Stimulated activated CD4-positive, alpha-beta T cell treated with anti-CD3 and anti-CD28 coated beads, Interleukin-2, amount 100 ng/mL, for 24 hours (primary cell): Measurements from ENCODE around the gene SEPTIN7.

Experiments used
- DNase-seq, 2 donors: peaks; one replicate each; pipeline ENCODE4 v3.0.0-alpha.2; 2020

SEPTIN7 gene

DNA sequence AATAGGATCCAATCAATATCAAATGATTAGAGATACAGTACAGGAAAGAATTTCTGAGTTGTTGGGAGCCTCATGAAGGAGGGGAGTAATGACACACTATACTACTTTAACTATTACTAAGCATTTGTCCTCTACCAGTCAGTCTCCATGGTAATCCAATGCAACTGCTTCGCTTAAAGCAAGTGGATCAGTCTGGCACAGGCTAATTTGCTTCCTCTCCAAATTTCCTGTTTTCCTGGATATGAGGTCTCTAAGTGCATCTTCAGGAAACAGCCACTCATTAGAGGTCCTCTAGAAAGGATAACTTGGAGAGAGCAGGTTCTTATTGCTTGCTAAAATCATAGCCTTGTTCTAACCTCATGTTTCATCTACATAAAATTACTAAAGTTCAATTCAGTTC is 8.4 kb upstream of the SEPTIN7 start:
- no peak for DNase-seq

- no peak for DNase-seq
These were observed 7.9 kb upstream of the SEPTIN7 start for GRCh38 chr7:35792873-35793489.

DNA sequence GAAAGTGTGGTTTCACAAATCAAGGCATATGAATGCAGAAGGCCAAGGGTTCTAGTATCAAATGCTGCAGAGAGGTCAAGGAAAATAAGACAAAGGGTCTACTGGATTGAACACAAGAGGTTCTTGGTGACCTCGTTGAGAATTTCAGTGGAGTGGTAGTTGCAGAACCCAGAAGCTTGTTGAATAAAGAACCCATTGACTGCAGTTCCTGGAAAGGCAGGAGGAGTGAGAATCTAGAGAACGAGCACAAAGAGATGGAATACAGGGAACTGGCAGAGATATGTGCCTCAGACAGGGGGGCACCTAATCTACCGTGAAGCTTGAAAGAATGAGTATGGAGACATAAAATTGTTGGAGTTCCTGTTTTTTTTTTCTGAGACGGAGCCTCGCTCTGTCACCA is 3.5 kb upstream of the SEPTIN7 start:
- DNase-seq = no peak

DNA sequence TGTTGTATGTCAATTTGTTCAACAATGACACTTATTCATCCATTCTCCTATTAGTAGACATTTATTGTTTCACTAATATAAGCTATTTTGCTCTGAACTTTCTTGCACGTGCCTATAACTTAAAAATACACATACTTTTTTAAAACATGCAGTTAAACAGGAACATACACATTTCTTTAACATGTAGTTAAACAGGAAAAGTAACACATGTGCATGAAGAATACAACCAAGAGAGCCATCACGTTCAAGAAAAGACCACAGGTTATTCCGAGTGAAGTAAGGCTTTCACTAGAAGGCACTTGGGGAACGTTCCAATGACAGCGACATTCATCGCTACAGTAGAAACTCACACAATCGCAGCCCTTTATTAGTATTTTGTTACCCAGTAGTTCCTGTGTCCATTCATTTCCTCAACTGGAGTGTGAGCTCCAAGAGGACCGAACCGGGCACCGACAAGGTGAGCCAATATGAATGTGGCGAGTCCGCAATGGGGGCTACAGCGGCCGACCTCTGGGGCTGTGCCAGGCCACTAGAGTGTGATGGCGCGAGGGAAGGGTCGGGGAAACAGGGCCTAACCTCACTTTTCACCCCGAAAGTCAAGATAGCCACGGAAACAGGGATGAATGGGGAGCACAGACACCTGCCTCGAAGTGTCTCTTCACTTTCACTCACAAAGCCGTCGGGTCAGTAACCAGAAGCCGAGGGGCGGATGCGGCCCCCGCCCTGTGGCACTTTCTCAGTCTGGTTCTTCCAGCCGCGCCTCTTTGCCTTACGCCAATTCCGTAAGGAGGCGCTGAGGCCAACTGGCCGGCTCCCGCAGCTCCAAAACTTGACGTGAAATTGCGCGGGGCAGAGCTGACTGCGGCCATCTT is 775 bp upstream of the SEPTIN7 start:
- peak; percentile 83 for DNase-seq

DNA sequence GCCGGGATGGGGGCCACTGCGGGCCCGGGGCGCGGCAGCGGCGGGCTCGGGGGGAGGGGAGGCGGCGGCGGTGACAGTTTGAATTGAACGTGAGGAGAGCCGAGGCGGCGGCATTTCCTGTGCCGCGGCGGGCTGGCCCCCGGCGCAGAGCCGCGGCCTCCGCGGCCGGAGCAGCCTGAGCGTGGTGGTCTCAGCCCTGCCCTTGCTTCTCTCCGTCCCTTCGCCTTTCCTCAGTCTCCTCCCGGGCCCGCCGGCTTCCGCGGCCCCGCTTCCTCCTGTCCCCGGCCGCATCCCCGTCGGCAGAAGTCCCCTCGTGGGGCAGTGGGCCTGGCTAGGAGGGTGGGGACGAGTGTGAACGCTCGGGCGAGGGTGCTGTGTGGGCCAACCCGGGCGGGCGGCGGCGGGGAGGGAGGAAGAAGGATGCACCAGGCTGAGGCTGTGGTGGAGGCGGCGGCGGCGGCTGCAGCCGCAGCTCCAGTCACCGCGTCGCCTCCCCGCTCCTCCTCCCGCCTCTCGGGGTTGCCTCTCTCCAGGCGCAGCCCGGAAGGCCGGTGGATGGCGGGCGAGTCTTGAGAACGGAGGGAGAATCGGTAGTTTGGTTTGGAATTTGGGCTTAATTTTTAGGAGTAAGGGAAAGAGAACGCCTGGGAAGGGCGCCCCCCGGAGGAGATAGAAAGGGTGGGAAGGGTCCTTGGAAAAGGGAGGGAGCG is 690 bp downstream of the SEPTIN7 start:
- peak; percentile 74 to 75 for DNase-seq

GRCh38 chr7:35802102-35802466 is 1.2 kb downstream of the SEPTIN7 start:
- DNase-seq = no peak

DNA sequence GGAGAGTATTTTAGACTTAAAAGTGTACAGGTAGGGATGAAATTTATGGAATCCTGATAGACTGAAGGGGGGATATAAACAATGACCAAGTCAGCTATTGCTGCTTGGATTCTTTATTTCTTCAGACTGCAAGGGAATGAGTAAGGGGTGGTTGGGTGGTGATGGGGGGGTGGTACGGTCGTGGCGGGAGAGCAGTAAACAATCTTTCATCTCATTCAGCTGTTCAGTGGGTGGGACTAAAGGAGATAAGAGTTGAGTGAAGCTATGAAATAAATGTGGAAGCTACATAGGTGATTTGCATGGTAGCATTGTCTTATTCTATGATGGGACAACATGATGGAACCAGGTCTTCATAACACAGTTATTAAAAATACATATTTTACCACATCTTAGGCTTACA is 1.8 kb downstream of the SEPTIN7 start:
- DNase-seq = peak; percentile 17 to 31

GRCh38 chr7:35804231-35804970 is 3.5 kb downstream of the SEPTIN7 start:
- no peak for DNase-seq

GRCh38 chr7:35805876-35806275 is 5.0 kb downstream of the SEPTIN7 start:
- no peak for DNase-seq

GRCh38 chr7:35816514-35816913 is 15.7 kb downstream of the SEPTIN7 start:
- no peak for DNase-seq

DNA sequence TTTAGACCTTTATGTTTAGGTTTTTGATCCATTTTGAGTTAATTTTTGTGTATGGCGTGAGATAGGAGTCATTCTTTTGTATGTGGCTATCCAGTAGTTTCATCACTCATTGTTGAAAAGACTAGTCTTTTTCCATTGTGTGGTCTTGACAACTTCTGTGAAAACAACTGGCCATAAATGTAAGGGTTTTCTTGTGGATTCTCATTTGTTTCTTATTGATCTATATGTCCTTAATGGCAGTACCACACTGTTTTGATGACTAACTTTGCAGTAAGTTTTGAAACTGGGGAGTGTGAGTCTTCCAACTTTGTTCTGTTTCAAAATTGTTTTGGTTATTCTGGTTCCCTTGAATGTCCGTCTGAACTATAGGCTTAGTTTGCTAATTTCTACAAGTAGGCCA is 16.3 kb downstream of the SEPTIN7 start:
- DNase-seq = no peak

DNA sequence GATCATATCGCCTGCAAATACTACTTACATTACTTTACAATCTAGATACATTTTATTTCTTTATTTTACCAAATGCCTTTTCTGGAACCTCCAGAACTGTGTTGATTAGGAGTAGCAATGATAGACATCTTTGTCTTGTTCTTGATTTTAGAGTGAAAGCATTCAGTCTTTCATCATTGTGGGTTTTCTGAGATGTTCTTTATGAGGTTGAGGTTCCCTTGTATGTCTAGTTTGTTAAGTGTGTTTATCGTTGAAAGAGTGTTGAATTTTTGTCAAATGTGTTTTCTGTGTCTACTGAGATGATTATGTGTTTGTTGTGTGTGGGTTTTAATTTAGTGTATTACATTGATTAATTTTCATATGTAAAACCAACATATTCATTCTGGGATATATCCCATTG is 17.1 kb downstream of the SEPTIN7 start:
- no peak for DNase-seq

GRCh38 chr7:35818513-35818912 is 17.7 kb downstream of the SEPTIN7 start:
- no peak for DNase-seq

- DNase-seq = no peak
These were observed 18.5 kb downstream of the SEPTIN7 start for GRCh38 chr7:35819310-35819709.

- no peak for DNase-seq
These were observed 19.3 kb downstream of the SEPTIN7 start for GRCh38 chr7:35819954-35820703.

- DNase-seq = no peak
These were observed 20.0 kb downstream of the SEPTIN7 start for GRCh38 chr7:35820858-35821257.

GRCh38 chr7:35823440-35823839 is 22.6 kb downstream of the SEPTIN7 start:
- DNase-seq = no peak

DNA sequence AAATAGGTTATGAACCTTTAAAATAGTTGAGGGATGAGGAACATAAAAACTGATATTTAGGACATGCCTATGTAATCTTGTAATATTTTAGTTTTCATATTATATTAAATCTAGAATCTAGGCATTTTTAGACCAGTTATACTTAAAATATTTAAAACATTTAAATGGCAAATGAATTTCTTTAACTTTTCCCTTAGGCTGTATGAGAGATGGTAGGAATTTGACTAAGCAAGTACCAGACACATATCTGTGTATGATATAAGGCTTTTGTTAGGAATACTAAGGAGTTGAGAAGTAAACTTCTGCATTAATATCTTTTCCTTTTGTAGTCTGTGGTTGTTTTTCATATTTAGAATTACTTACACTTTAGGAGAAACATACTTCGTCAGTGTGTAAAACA is 25.1 kb downstream of the SEPTIN7 start:
- DNase-seq = no peak

DNA sequence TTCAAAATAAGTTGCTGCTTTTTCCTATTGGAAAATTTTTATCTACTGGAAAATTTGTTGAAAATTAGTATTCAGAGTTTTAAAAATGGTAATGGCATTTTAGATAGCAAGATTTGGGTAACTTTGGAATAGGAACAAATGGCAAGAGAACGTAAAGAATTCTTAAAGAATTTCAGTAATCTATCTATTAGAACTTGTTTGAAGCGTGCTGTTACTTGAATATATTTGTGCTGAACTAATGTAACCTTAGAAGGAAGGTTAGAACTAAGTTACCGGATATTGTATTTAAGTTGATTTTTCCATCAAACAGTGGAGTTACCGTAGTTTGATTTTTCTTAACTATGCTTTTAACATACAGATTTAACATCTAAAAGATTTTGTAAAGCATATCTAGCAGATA is 25.9 kb downstream of the SEPTIN7 start:
- no peak for DNase-seq

DNA sequence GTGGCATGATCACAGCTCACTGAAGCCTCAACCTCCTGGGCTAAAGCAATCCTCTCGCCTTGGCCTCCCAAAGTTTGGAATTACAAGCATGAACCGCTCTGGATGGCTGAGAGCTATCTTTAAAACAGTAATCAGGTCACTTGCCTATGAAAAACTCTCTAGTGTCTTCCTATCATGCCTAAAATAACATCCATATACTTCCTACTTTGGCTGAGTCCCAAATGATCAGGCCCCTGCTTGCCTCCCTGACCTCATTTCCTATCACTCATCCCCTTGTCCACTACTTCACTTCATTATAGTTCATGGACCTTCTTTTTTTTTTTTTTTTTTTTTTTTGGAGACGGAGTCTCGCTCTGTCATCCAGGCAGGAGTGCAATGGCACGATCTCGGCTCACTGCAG is 28.0 kb downstream of the SEPTIN7 start:
- no peak for DNase-seq

GRCh38 chr7:35831208-35831607 is 30.4 kb downstream of the SEPTIN7 start:
- DNase-seq = no peak
